GM18861 (cell line): Measurements from ENCODE around the gene MRPL55.

ENCODE experiments used
- ATAC-seq: cut with Tn5 transposase; IDR thresholded peaks from one replicate; pipeline ENCODE4 v1.9.1; 2021; ENCODE audit not compliant: unreplicated experiment

Gene MRPL55

GRCh38 chr1:228088586-228089498, 20.3 kb downstream of the MRPL55 start:
- ATAC-seq, result no peak

DNA sequence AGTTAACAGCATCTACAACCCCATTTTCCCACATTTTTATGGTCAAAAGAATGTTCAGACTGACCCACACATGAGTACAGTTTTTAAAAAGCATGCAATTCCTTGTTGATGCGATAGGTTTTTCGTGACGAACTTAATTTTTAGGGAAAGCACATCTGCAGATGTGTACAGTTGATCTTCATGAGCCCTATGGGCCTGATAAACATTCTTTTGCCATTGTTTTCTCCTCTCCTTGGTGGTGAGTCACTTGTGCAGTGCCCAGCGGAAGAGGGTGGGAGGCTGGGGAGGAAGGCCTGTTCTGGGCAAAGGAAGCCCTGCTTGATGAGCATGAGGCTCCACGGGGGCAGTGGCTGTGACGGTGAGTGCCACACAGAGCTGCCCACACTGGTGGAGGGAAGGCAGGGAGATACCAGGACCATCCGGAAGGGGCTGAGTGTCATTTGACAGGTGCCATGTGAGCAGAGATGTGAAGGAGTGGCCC, 21.3 kb downstream of the MRPL55 start:
- ATAC-seq, result no peak

- no peak for ATAC-seq
Measured at GRCh38 chr1:228085287-228085951, 23.7 kb downstream of the MRPL55 start.

GRCh38 chr1:228084797-228085196, 24.3 kb downstream of the MRPL55 start:
- no peak for ATAC-seq

DNA sequence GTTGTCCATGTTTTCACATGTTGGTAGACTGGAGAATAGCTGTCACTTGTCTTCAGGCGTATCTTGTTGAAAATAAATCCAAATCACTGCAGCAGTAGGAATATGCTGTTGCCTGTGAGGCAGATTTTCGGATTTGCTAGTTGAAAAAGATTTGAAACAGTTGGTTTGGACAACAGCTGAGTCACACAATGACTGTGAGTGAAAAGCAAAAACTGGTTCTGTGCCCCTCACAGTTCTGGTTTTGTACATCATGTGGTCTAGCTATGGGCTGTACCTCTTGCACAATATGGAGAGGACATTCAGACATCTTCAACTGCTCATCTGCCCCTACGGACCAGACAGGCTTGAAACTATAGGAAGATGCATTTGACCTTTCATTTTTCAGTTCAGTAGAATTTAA, 24.8 kb downstream of the MRPL55 start:
- no peak for ATAC-seq

- no peak for ATAC-seq
Measured at GRCh38 chr1:228083871-228084278, 25.2 kb downstream of the MRPL55 start.

GRCh38 chr1:228082918-228083870, 25.9 kb downstream of the MRPL55 start:
- ATAC-seq, result peak; percentile 4

GRCh38 chr1:228082214-228082917, 26.7 kb downstream of the MRPL55 start, which contains the start of gene ARF1:
Gene ARF1 (plus strand): TSS chr1:228082708. CDS start chr1:228097115, 14,407 bp downstream.
- peak; percentile 73 for ATAC-seq

DNA sequence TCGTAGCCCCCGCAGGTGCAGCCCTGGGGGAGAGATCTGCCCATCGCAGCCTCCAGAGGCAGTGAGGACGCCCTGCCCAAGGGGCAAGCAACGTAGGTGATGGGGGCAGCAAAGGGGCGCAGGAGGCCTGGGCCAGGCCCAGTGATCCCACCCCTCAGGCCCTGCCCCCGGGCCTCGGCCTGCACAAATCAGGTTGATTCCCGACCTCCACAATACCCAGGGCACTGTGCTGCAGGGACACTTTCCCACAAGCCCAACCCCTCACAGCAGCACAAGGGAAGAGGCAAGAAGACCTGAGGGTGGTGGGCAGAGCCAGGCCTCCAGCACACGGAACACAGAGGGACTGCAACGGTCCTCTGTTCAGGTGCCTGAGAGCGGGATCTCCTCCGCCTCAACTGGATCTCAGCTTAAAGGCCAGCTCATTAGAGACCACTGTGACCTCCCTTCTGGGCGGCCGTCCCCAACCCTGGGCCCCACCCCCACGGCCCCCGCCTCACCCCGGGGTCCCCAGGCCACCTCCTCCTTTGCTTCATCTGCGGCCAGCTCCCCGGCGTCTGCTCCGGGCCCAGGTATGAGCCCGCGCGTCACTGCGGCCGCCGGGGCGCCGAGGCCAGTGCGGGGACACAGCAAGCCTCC, 27.4 kb downstream of the MRPL55 start:
- ATAC-seq, result peak; percentile 4

DNA sequence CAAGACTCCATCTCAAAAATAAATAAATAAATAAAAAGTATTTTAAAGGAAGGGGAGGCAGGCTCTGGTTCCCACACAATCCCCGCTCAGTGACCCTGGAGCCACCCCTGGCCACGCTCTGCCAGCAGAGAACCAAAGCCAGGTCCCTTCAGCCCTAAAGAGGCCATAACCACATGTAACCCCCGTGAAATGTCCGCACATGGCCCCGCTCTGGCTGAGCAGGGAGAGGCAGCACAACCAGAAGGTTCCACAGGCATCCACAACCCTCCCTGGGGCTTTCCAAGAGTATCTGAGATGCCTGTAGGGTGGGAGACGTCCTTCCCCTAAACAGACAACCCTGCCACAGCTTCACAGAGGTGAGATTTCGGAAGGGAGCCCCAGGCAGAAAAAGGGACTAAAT, 28.0 kb downstream of the MRPL55 start:
- no peak for ATAC-seq

DNA sequence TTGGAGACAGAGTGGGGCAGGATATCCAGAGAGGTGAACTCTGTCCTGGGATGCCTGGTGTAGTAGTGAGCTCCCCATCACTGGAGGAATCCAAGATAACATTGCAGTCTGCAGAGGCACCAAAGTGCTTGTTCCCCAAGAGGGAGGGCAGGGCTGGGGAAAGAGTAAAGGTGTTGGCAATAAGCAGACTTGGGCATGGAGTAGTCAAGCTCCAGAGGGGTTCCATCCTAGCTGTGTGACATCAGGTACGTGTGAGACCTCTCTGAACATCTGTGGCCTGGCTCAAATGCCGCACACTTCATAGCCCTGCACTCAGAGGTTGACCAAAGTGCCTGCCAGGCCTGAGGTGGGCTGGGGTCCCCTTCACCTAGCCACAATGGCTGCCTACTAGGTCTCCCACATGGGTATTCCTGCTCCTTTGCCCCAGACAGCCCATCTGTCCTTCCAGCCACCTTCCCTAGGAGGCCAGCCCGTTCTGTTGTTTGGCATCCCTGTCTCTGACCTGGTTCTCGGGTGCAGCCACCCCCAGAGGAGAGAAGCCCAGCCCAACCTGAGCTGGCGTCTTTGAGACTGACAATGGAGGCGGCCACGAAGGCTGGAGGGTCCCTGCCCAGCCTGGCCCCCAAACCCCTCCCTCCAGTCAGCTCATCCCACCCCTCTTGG, 29.4 kb downstream of the MRPL55 start:
- no peak for ATAC-seq

DNA sequence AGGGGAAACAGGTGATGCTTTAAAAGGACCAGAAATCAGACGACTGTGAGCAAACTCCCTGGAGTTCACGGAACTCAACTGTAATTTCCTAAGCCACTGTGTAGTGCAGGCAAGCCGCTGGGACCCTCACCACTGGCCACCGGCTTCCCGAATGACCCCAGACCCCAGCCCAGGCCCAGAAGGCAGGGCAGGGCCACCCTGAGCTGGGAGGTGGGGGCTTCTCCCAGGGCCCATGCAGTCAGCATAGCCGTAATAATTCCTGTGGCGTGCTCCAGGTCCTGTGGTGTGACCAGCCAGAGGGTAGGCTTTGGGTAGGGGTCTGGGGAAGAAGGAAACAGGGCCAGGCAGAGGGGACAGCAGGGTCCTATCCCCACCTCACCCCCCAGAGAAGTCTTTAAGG, 30.1 kb downstream of the MRPL55 start:
- no peak for ATAC-seq

- ATAC-seq, result no peak
Measured at GRCh38 chr1:228077565-228078330, 31.4 kb downstream of the MRPL55 start.

- no peak for ATAC-seq
Measured at GRCh38 chr1:228076796-228077430, 32.2 kb downstream of the MRPL55 start.

GRCh38 chr1:228075801-228076271, 33.3 kb downstream of the MRPL55 start:
- no peak for ATAC-seq

- ATAC-seq, result no peak
Measured at GRCh38 chr1:228074954-228075730, 34.0 kb downstream of the MRPL55 start.
